H1 (cell line): ENCODE results near the gene AMBP. TPM values are rescaled to one million over a fixed set of nuclear protein-coding genes. Genes with fewer than 3 reads are reported as not detected.

Experiments
- CTCF ChIA-PET: fragments of 300-600 bp; sonication (Branson Sonifier 250); formaldehyde crosslinking; loops from one replicate; lab custom pipeline; 2021; ENCODE audit not compliant: partially characterized antibody; lab: Charles Lee
- POLR2A ChIA-PET: fragments of 300-600 bp; sonication (Branson Sonifier 250); formaldehyde crosslinking; loops from one replicate; lab custom pipeline; 2021; ENCODE audit warnings: inconsistent platforms; ENCODE audit not compliant: partially characterized antibody; lab: Charles Lee
- DNase-seq, 2 experiments: peaks; one replicate each; pipeline versions ENCODE4 v3.0.0 to v3.0.0-alpha.2; 2010 to 2022; ENCODE audit warnings: low spot score in 2 of 2, low read depth in 1 of 2, mixed read lengths in 1 of 2
- FAIRE-seq: peaks from 2 replicates; lab custom pipeline; 2011; peaks lifted over from hg19 to GRCh38; lab: Jason Lieb, UNC
- H2AFZ ChIP-seq: 2 replicates; pipeline ENCODE4 v1.8.1; 2012; ENCODE audit warnings: low read length, inconsistent platforms
- H2AK5ac ChIP-seq: 2 replicates; pipeline ENCODE4 v1.6.1; 2013; ENCODE audit warnings: low read depth, low read length
- H2BK120ac ChIP-seq: replicated peaks from 2 replicates; pipeline ENCODE3; 2013; ENCODE audit warnings: low read depth, low read length, inconsistent platforms
- H2BK12ac ChIP-seq: 2 replicates; pipeline ENCODE4 v1.6.1; 2013; ENCODE audit warnings: low read depth, low read length
- H2BK15ac ChIP-seq: 2 replicates; pipeline ENCODE4 v1.6.1; 2013; ENCODE audit warnings: low read length
- H2BK20ac ChIP-seq: 2 replicates; pipeline ENCODE4 v1.6.1; 2013; ENCODE audit warnings: low read length
- H2BK5ac ChIP-seq: 2 replicates; pipeline ENCODE4 v1.6.1; 2013; ENCODE audit warnings: low read depth, low read length
- H3K14ac ChIP-seq: 2 replicates; pipeline ENCODE4 v1.6.1; 2013; ENCODE audit warnings: inconsistent platforms; ENCODE audit not compliant: insufficient read length
- H3K18ac ChIP-seq: 2 replicates; pipeline ENCODE4 v1.6.1; 2013; ENCODE audit warnings: low read length; ENCODE audit errors: extremely low read depth
- H3K23ac ChIP-seq: 2 replicates; pipeline ENCODE4 v1.6.1; 2013; ENCODE audit warnings: inconsistent platforms; ENCODE audit not compliant: insufficient read length
- H3K23me2 ChIP-seq: 2 replicates; pipeline ENCODE4 v1.6.1; 2013; ENCODE audit warnings: low read depth, low read length
- H3K27ac ChIP-seq: 2 replicates; pipeline ENCODE4 v1.6.1; 2011; ENCODE audit warnings: low read depth, low read length, inconsistent platforms
- H3K27me3 ChIP-seq, 4 experiments: replicated peaks in 1 of 4; 1 replicate in 1 of 4; 2 replicates in 3 of 4; pipeline versions ENCODE4 v1.6.1 to v1.8.1; 2011 to 2013; ENCODE audit warnings: low read length in 3 of 4, mild to moderate bottlenecking in 3 of 4, inconsistent platforms in 2 of 4, mixed read lengths in 2 of 4, moderate library complexity in 1 of 4; ENCODE audit not compliant: control insufficient read depth in 3 of 4, insufficient read depth in 3 of 4; ENCODE audit errors: extremely low read depth in 1 of 4
- H3K36me3 ChIP-seq, 4 experiments: 2 replicates each; pipeline versions ENCODE4 v1.6.1 to v1.8.1; 2011 to 2013; ENCODE audit warnings: mild to moderate bottlenecking in 4 of 4, low read length in 3 of 4, moderate library complexity in 2 of 4, control low read depth in 1 of 4, inconsistent platforms in 1 of 4; ENCODE audit not compliant: insufficient read depth in 4 of 4, control insufficient read depth in 2 of 4
- H3K4ac ChIP-seq: replicated peaks from 2 replicates; pipeline ENCODE3; 2013; ENCODE audit warnings: low read length, low read depth, mixed read lengths, inconsistent platforms; ENCODE audit not compliant: insufficient read length
- H3K4me1 ChIP-seq, 4 experiments: replicated peaks in 1 of 4; 1 replicate in 1 of 4; 2 replicates in 3 of 4; pipeline versions ENCODE4 v1.6.1 to v1.8.1; 2011 to 2013; ENCODE audit warnings: low read length in 3 of 4, inconsistent platforms in 2 of 4, mixed read lengths in 1 of 4; ENCODE audit not compliant: insufficient read depth in 4 of 4, control insufficient read depth in 3 of 4
- H3K4me2 ChIP-seq, 2 experiments: 2 replicates each; pipeline versions ENCODE4 v1.6.1 to v1.8.1; 2011 to 2013; ENCODE audit warnings: low read depth in 2 of 2, low read length in 2 of 2, control low read depth in 1 of 2, inconsistent platforms in 1 of 2, mild to moderate bottlenecking in 1 of 2; ENCODE audit not compliant: insufficient read depth in 1 of 2
- H3K4me3 ChIP-seq, 4 experiments: fragments of 200-600, 300-600 bp in 1 of 4; sonication (generic), shearing (Covaris generic), sonication (Bioruptor Twin) in 1 of 4; 2 replicates each; pipeline versions ENCODE4 v1.5.1 to v1.8.1; 2011 to 2016; ENCODE audit warnings: low read length in 4 of 4, low read depth in 3 of 4, control low read depth in 2 of 4, inconsistent platforms in 2 of 4, mild to moderate bottlenecking in 2 of 4, mixed read lengths in 1 of 4, moderate library complexity in 1 of 4; ENCODE audit not compliant: insufficient read depth in 2 of 4; ENCODE audit errors: extremely low read depth in 1 of 4
- H3K56ac ChIP-seq: replicated peaks from 2 replicates; pipeline ENCODE3; 2013; ENCODE audit warnings: low read depth, mild to moderate bottlenecking, mixed read lengths, low read length, inconsistent platforms; ENCODE audit not compliant: insufficient read length
- H3K79me1 ChIP-seq: 2 replicates; pipeline ENCODE4 v1.6.1; 2013; ENCODE audit warnings: low read depth, low read length, control low read depth
- H3K79me2 ChIP-seq, 2 experiments: 2 replicates each; pipeline versions ENCODE4 v1.6.1 to v1.8.1; 2012 to 2013; ENCODE audit warnings: low read length in 2 of 2, mild to moderate bottlenecking in 2 of 2, inconsistent platforms in 1 of 2; ENCODE audit not compliant: insufficient read depth in 2 of 2, control insufficient read depth in 1 of 2
- H3K9ac ChIP-seq, 4 experiments: replicated peaks in 1 of 4; 1 replicate in 1 of 4; 2 replicates in 3 of 4; pipeline versions ENCODE4 v1.6.1 to v1.8.1; 2011 to 2013; ENCODE audit warnings: low read depth in 3 of 4, low read length in 3 of 4, control low read depth in 2 of 4, mild to moderate bottlenecking in 2 of 4, moderate library complexity in 2 of 4, inconsistent platforms in 1 of 4; ENCODE audit errors: extremely low read depth in 1 of 4
- H3K9me3 ChIP-seq, 2 experiments: 2 replicates each; pipeline versions ENCODE4 v1.6.1 to v1.8.1; 2012 to 2013; ENCODE audit warnings: mild to moderate bottlenecking in 2 of 2, moderate library complexity in 2 of 2, control low read depth in 1 of 2, inconsistent platforms in 1 of 2, low read depth in 1 of 2, low read length in 1 of 2, mixed read lengths in 1 of 2; ENCODE audit not compliant: insufficient read depth in 2 of 2
- H4K20me1 ChIP-seq, 2 experiments: replicated peaks in 1 of 2; 2 replicates each; pipeline versions ENCODE3 to v1.8.1; 2011 to 2013; ENCODE audit warnings: inconsistent platforms in 2 of 2, low read length in 2 of 2, mild to moderate bottlenecking in 1 of 2; ENCODE audit not compliant: insufficient read depth in 2 of 2, control insufficient read depth in 1 of 2
- H4K5ac ChIP-seq: 2 replicates; pipeline ENCODE4 v1.6.1; 2013; ENCODE audit warnings: low read length, low read depth, mixed read lengths, inconsistent platforms; ENCODE audit not compliant: insufficient read length
- H4K8ac ChIP-seq: 2 replicates; pipeline ENCODE4 v1.8.0; 2013; ENCODE audit warnings: mild to moderate bottlenecking, moderate library complexity, low read length, inconsistent platforms; ENCODE audit not compliant: insufficient read depth; ENCODE audit errors: extremely low read depth
- H4K91ac ChIP-seq: replicated peaks from 2 replicates; pipeline ENCODE3; 2013; ENCODE audit warnings: low read length, mixed read lengths, inconsistent platforms; ENCODE audit not compliant: insufficient read length
- BACH1 ChIP-seq: IDR thresholded peaks from 2 replicates; pipeline ENCODE4 v1.6.1; 2012; ENCODE audit warnings: low read length, improper control_type of control experiment
- CHD1 ChIP-seq: IDR thresholded peaks from 2 replicates; pipeline ENCODE4 v1.6.1; 2012; ENCODE audit warnings: low read depth, low read length, improper control_type of control experiment
- CHD2 ChIP-seq: IDR thresholded peaks from 2 replicates; pipeline ENCODE4 v1.6.1; 2012; ENCODE audit warnings: low read length, improper control_type of control experiment
- CTBP2 ChIP-seq: IDR thresholded peaks from 2 replicates; pipeline ENCODE4 v1.7.0; 2011; ENCODE audit warnings: borderline replicate concordance, mild to moderate bottlenecking, moderate library complexity, mixed read lengths, low read length; ENCODE audit not compliant: insufficient read depth, insufficient read length
- HDAC2 ChIP-seq, 2 experiments: fragments of 300-600 bp in 1 of 2; sonication (generic) in 1 of 2; IDR thresholded peaks; 2 replicates each; pipeline ENCODE4 v1.6.1; 2011 to 2012; ENCODE audit warnings: low read depth in 2 of 2, low read length in 2 of 2, mild to moderate bottlenecking in 2 of 2, moderate library complexity in 2 of 2, borderline replicate concordance in 1 of 2, inconsistent platforms in 1 of 2
- JUN ChIP-seq: IDR thresholded peaks from 2 replicates; pipeline ENCODE4 v1.6.1; 2011; ENCODE audit warnings: low read depth, mild to moderate bottlenecking, improper control_type of control experiment, low read length
- PHF8 ChIP-seq: fragments of 200-600 bp; sonication (generic); conservative IDR thresholded peaks from 2 replicates; pipeline ENCODE4 v1.7.1; 2012; ENCODE audit warnings: low read depth, mild to moderate bottlenecking, inconsistent platforms, low read length, moderate library complexity
- POLR2AphosphoS5 ChIP-seq: IDR thresholded peaks from 2 replicates; pipeline ENCODE4 v1.6.1; 2011; ENCODE audit warnings: low read depth, low read length
- RAD21 ChIP-seq, 2 experiments: IDR thresholded peaks in 1 of 2; conservative IDR thresholded peaks in 1 of 2; 2 replicates each; pipeline ENCODE4 v1.6.1; 2011; ENCODE audit warnings: low read depth in 2 of 2, low read length in 2 of 2, improper control_type of control experiment in 1 of 2, inconsistent platforms in 1 of 2, mild to moderate bottlenecking in 1 of 2, moderate library complexity in 1 of 2
- RXRA ChIP-seq: IDR thresholded peaks from 2 replicates; pipeline ENCODE4 v1.6.1; 2011; ENCODE audit warnings: low read depth, mild to moderate bottlenecking, low read length, moderate library complexity; ENCODE audit not compliant: insufficient read depth
- SAP30 ChIP-seq: fragments of 300-600 bp; sonication (generic); IDR thresholded peaks from 2 replicates; pipeline ENCODE4 v1.7.1; 2012; ENCODE audit warnings: low read length, moderate library complexity, mild to moderate bottlenecking, inconsistent platforms; ENCODE audit not compliant: insufficient read depth, insufficient replicate concordance
- SP4 ChIP-seq: IDR thresholded peaks from 2 replicates; pipeline ENCODE4 v1.6.1; 2012; ENCODE audit warnings: low read length, inconsistent platforms
- TAF7 ChIP-seq: optimal IDR thresholded peaks from 2 replicates; pipeline ENCODE3; 2011; ENCODE audit warnings: low read depth, mild to moderate bottlenecking, inconsistent platforms, low read length, moderate library complexity, borderline replicate concordance
- ZNF274 ChIP-seq: IDR thresholded peaks from 2 replicates; pipeline ENCODE4 v1.7.0; 2012; ENCODE audit warnings: low read length, borderline replicate concordance; ENCODE audit errors: extremely low read depth
- WGBS, 2 experiments: shearing (Covaris generic) in 1 of 2; methylation state at CpG; one replicate each; pipeline versions ENCODE4 v1.1.6 to v1.1.7; 2013 to 2015; ENCODE audit warnings: low lambda C conversion rate in 2 of 2, mixed read lengths in 2 of 2, inconsistent platforms in 1 of 2, low coverage in 1 of 2, missing lambda C conversion rate in 1 of 2; ENCODE audit not compliant: insufficient replicate concordance in 2 of 2, insufficient coverage in 1 of 2, insufficient read length in 1 of 2; ENCODE audit errors: extremely low coverage in 1 of 2, missing lambda C conversion rate in 1 of 2; 5-methylcytosine and 5-hydroxymethylcytosine counted together
- polyA plus RNA-seq, 7 experiments: library from polyadenylated mRNA; depleted of rRNA in 3 of 7; stranded (reverse) in 5 of 7; unstranded in 2 of 7; fragments of >200 nt in 5 of 7; fragments of 200-250 nt in 2 of 7; gene quantifications; 1 replicate in 5 of 7; 2 replicates in 1 of 7; 4 replicates in 1 of 7; pipeline versions ENCODE4 v1.2.1 to v1.2.3, GENCODE V29; 2011 to 2013; ENCODE audit warnings: missing spikeins in 2 of 7, mixed read lengths in 2 of 7
- total RNA-seq: library from RNA; stranded (reverse); fragmentation: NEBNext Ultra II Directional; extraction: Animal tissue kit (Norgen Biotek cat#: 25700); gene quantifications from 2 replicates; pipeline ENCODE4 v1.2.1, GENCODE V29; 2021

AMBP gene
- total and polyA plus RNA-seq, 2 of the 8 experiments (the other 6 are each of a cell fraction or from before 2014, with no cell fraction given) = 3.0 to 4.0 TPM

DNA sequence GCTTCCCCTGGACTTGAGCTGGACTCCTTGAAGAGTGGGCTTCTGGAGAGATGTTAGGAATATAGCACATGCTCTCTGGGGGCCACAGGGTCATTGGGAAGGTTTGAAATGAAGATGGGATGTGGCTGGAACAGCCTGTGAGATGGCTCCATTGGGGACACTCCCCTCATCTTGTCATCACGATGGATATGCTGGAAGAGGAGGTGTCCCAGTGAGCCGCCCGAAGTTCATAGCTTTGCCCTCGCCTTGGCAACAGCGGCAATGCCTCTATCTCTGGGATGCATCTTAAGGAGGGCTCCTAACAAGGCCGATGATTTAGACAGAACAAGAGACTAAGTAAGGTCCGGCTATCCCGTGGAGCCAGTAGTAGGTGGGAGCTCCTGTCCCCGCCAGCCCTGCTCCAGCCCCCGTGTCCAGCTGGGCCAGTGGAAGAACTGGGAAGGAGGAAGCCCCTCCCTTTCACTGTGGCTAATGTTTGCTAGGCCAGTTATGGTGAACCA lies 23.9 kb downstream of the AMBP start:
- 79% methylated on average over 10 of the region's 10 CpGs; no CpG with 5 or more reads in 1 of the 2 experiments for WGBS, 2 experiments
- peaks cover 0 to 3% of the 10 kb centered on the region in 2 experiments for H4K20me1 ChIP-seq
- FAIRE-seq = no peak
- no peaks in the 10 kb centered on the region for H3K79me1 ChIP-seq
- no peak overlapping the region for H3K27ac ChIP-seq
- H4K5ac ChIP-seq = no peak overlapping the region
- no peak overlapping the region for H2AFZ ChIP-seq
- H3K14ac ChIP-seq = no peak overlapping the region
- no peak for DNase-seq
- no peak overlapping the region for H4K8ac ChIP-seq
- no peak overlapping the region for H3K23ac ChIP-seq
- H3K23me2 ChIP-seq = no peaks in the 10 kb centered on the region
- H3K9me3 ChIP-seq = no peaks in the 10 kb centered on the region
- H3K79me2 ChIP-seq = no peaks in the 10 kb centered on the region
- H3K4me1 ChIP-seq = no peaks in the 10 kb centered on the region
- peaks cover 0 to 20% (median 5%) of the 10 kb centered on the region in 4 experiments; a peak in 6 of 8 replicates for H3K36me3 ChIP-seq
- H2BK120ac ChIP-seq = no peak overlapping the region
- no peak overlapping the region for H3K4ac ChIP-seq
- H2BK15ac ChIP-seq = no peak overlapping the region
- no peak overlapping the region for H3K4me2 ChIP-seq
- H3K18ac ChIP-seq = no peak overlapping the region
- ChIA-PET POLR2A (no interaction called here), CTCF (interaction anchor here (0.9 kb wide), 1 partner anchor 36 kb away, joined by 3 read pairs; no protein-coding TSS in a partner anchor)
- H3K27me3 ChIP-seq = no peaks in the 10 kb centered on the region
- H2AK5ac ChIP-seq = no peak overlapping the region
- no peak overlapping the region for H2BK12ac ChIP-seq
- no peak overlapping the region for H3K4me3 ChIP-seq
- H3K9ac ChIP-seq = no peak overlapping the region
- H2BK20ac ChIP-seq = no peak overlapping the region
- no peak overlapping the region for H2BK5ac ChIP-seq
- no peak overlapping the region for H4K91ac ChIP-seq
- H3K56ac ChIP-seq = no peak overlapping the region
- TF ChIP-seq BACH1 (no peak), SP4 (no peak), ZNF274 (no peak), SAP30 (no peak), TAF7 (no peak), RXRA (no peak), CHD1 (no peak), CTBP2 (no peak), RAD21 (IDR thresholded peaks at IDR 0.05 in 1 of 2, conservative IDR thresholded peaks at IDR 0.05 in 1 of 2; ENCODE audit: low read depth in 2 of 2, low read length in 2 of 2) (no peak), CHD2 (no peak), POLR2AphosphoS5 (no peak), PHF8 (no peak), JUN (no peak), HDAC2 (IDR thresholded peaks at IDR 0.05; ENCODE audit: borderline replicate concordance in 1 of 2, low read depth in 2 of 2, low read length in 2 of 2) (no peak)
